Femur (tissue), 1 donor: ENCODE data around the gene EML1.
A peak's percentile ranks its signal among the peaks of the same experiment; 100 is the strongest.

Experiments used
- DNase-seq: peaks from one replicate; pipeline ENCODE4 v3.0.0-alpha.2; 2017

Gene EML1

DNA sequence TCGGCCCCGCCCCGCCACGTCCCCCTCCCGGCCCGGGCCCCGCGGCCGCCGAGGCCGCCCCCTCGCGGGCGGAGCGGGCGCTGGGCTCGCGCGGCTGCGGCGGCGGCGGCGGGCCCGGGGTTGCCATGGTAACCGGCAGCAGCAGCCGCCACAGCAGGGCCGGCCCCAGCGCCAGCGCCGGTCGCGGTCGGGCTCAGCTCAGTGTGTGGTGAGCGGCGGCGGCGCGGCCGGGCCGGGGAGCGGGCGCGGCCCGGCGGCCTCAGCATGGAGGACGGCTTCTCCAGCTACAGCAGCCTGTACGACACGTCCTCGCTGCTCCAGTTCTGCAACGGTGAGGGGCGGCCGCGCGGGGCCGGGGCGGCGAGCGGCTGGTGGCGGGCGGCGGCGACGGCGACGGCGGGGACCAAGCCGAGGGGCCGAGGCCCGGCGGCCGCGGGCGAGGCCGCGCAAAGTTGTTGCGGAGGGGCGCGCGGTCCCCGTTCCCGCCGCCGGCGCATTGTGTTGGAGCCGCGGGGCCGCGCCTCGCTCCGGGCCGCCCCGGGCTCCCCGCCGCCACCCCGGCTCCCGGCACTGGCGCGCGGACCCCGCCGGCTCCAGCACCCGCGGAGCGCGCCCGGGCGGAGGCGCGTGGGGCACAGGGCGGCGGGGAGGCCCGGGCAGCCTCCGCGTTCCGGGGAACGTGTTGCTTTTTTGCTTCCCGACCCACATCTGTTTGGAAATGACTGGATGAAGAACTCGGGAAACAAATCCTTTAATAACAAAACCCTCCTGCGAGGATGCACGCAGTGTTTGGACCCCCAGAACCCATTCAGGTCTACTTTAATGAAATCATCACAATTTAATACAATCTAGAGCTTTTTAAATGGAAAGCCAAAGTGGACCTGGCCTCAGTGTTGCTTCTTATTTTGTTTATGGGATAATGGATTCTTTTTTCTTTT lies at the start of gene EML1:
EML1 (plus strand) TSS at position 201 of the 938 bp plus-strand sequence; CDS start at position 265, 64 bp downstream.
- DNase-seq = peak; percentile 91

DNA sequence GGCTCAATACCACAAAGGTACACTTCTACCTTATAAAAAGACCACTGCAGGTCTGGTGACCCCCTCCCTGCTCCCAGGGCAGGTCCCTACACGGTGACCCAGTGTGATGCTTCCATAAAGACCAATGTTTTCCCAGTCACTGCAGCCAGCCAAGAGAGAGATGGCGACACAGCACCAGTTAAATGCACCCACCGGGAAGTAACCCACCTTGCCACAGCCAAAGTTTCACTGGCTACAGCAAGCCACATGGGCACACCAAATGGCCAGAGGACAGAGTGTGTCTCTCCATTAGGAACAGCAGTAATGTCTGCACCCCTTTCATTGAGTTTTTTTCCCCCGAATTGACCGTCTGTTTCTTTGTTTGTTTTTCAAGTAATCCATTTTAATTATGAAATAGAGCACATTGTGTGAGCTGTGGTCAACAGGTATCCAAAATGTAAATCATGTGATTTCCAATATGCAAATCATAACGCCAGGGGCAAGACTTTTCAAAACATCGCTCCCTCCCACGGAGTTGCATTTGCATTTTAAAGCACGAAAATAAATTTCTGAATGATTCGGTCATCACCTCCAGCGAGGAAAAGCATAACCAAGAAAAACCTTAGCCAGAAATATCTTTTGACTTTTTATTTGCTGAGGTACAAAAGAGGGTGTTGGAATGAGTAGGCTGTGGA lies 48.9 kb upstream of the EML1 start:
- no peak for DNase-seq

DNA sequence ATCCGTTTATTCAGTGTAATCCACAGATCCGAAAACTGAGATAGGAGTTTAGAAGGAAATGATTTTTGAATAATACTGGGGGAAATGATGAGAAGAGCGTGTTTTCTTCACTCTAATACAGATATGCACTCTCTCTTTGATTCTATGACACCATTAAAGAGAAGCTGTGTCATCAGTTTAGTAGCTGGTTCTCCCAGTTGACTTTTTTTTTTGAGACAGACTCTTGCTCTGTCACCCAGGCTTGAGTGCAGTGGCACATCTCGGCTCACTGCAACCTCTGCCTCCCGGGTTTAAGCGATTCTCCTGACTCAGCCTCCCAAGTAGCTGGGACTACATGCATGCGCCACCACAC lies 48.4 kb upstream of the EML1 start:
- no peak for DNase-seq

- peak; percentile 26 for DNase-seq
Observed at GRCh38 chr14:99745307-99745951, 47.8 kb upstream of the EML1 start.

DNA sequence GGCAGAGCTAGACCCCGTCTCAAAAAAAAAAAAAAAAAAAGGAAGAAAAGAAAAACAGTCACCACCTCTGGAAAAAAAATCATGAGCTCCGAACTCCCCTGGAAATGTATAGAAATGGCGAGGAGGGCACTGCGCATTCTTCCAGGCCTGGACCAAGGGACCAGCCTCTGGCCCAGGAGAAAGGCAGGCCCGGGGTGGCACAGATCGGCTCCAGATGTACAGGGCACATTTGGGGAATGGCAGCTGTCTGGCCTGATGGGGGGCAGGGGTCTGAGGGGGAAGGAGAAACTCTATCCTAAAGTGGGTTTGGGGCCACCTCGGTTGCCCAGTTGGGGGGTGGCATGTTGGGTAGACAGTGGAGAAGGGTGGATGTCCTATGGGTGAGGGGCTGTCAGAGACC lies 46.0 kb upstream of the EML1 start:
- DNase-seq = peak; percentile 17

DNA sequence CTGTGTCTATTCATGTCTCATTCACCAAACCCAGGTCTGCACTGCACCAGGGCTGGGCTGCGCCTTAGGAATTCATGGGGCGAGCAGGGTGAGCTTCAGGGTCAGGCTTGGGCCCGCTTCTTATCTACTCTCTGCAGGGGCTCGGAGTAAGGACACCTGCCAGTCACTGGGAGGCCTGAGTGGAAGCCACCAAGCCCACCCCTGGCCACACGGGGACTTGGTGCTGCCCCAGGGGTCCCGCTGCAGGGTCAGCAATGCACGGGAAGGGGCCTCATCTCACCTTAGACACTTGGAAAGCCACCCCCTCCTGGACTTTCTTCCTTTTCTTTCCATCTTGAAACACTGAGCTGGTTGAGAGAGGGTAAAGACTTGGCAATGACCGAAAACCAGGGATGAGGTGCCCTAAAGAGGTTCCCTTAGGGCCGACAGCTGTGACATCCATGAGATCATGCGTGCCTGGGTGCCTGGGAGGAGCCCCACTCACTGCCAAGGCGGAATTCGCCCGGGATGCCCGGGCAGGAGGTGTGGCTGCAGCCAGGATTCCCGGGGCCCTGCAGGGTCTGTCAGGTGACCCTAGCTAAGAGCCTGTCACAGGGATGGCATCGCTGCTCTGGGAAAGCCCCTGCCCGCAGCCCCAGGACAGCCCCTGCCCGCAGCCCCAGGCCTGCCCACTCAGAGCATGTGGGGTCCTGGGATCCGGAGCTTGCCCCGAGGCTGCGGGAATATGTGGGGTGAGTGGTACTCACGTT lies 45.5 kb upstream of the EML1 start:
- DNase-seq = peak; percentile 32

GRCh38 chr14:99748529-99748928 lies 44.7 kb upstream of the EML1 start:
- no peak for DNase-seq

- no peak for DNase-seq
Observed at GRCh38 chr14:99749142-99749541, 44.1 kb upstream of the EML1 start.

GRCh38 chr14:99749763-99750715 lies 43.2 kb upstream of the EML1 start:
- DNase-seq = no peak

DNA sequence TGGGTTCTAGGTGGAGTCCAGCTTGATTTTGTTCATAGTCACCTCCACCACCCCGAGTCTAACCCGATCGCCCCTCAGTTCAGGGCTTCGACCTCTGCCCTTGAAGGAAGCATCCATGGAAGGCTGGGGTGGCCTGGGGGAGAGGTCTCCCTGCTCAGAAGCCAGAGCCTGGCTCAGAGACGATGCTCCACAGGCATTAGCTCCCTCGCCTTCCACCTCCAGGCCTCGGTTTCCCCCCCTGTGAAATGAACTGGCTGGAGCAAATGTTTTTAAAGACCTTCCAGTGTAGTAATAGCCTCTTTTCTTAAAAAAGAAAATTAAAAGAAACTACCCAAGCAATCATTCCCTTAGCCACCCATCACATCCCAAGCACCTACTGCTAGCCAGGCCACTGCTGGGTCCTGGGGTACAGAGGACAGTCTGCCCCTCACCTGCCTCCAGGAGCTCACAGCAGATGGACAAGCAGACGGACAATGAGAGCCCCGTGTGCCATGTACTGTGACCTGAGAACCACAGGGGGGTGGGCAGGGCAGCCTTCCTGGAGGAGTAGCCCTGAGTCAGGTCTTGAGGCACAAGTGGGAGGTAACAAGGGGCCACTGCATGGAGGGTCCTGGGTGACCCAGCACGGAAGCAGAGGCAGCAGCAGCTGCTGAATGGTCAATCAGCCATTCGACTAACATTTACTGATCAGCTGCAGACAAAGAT lies 42.3 kb upstream of the EML1 start:
- peak; percentile 13 for DNase-seq

DNA sequence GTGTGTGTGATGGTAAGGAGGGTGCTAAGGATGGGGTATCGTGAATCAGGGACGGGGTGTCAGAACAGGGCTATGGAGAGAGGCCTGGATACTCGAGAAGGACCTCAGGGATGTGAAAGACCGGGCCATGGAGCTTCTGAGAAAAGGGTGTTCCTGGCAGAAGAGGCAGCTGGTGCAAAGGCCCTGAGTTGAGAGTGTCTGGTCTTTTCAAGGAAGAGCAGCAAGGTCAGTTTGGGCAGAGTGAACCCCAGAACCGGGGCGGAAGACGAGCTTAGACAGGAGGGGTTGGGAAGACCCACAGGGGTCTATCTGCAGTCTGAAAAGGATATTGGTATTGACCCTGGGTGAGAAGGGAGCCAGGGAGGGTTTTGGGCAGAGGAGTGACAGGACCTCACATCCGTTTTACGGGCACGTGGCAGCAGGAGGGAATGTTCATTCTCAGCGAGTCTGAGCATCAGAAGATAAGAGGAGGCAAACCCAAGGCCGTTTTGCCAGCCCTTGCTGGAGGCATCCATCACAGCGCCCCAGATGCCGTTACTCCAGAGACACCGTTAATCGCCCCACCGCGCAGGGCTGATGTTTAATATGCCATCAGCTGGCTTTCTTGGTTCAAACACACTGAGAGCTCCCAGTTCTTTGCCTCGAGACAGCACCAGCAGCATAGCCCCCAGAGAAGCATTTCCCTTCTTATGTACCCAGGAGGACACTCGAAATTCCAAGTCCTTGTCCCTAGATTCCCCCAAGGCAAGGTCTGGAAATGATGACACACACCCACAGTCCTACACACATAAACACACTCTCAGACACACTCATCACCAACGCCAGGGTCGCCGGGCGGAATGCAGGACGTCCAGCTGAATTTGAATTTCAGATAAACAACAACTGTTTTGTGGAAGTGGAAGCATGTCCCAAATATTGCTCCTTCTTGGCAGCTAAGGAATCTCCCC lies 41.4 kb upstream of the EML1 start:
- no peak for DNase-seq

- no peak for DNase-seq
Observed at GRCh38 chr14:99752486-99753121, 40.6 kb upstream of the EML1 start.

DNA sequence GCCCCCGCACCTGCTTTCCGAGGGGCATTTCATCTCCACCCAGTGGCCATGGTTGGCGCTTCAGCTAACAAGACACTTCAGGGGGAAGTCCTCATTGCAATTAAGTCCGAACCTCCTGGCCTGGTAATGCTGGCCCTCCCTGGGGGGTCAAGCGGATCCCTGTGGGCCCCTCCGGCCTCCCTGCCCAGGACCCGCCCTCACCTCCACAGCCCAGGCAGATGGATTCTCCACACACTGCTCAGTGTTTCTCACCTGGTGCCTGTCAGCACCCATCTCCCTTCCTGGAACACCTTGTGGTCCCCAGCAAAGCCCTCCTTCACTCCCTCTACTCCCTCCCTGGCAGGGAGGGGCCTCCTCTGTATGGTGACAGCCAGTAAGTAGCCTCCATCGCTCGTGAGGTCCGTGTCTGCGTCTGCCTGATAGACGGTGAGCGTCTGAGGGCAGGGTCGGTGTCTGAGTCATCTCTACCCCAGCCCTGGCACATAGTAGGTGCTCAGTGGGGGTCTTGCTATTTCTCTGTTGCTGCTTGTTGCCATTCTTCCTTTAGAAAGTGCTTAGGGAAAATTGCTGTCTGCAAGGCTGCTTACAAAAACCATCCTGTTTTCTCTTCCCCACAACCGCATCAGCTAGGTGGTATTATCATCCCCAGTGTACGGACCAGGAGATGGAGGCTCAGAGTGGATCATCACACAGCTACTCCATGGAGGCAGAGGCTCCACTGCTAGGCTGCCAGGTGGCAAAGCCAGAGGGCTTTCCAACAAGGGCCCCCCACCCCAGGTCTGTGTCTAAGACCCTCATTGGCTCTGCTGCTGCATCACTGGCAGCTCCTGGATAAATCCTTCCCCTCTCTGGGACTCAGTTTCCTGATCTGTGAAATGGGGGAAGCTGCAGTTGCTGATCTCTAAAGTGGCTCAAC lies 39.7 kb upstream of the EML1 start:
- DNase-seq = no peak

GRCh38 chr14:99754141-99755067 lies 38.8 kb upstream of the EML1 start:
- DNase-seq = no peak

GRCh38 chr14:99755068-99755405 lies 38.2 kb upstream of the EML1 start:
- no peak for DNase-seq

- peak; percentile 86 for DNase-seq
Observed at GRCh38 chr14:99755629-99756603, 37.3 kb upstream of the EML1 start.
